ENCODE data around the gene SLC35E1.
A peak's percentile ranks its signal among the peaks of the same experiment; 100 is the strongest.

SLC35E1 gene

GRCh38 chr19:16599655-16600346 is 27.6 kb upstream of the SLC35E1 start:
- Histone ChIP-seq H3K27me3 (ENCODE audit: low read depth, low read length) (no peaks in the 10 kb centered on the region), H3K27ac (ENCODE audit: low read length) (no peak overlapping the region), H3K4me3 (ENCODE audit: low read length) (no peak overlapping the region), H4K20me1 (ENCODE audit: insufficient read depth, low read length) (peaks cover 96% of the 10 kb centered on the region), H2AFZ (ENCODE audit: low read depth, low read length) (no peak overlapping the region), H3K36me3 (replicated peaks; ENCODE audit: low read depth, low read length) (peaks cover 11% of the 10 kb centered on the region), H3K9ac (ENCODE audit: low read length) (no peak overlapping the region), H3K4me1 (ENCODE audit: low read length) (peaks cover 9% of the 10 kb centered on the region), H3K4me2 (ENCODE audit: low read length) (no peak overlapping the region), H3K79me2 (ENCODE audit: low read length) (peaks cover 100% of the 10 kb centered on the region), H3K9me3 (ENCODE audit: insufficient read depth, low read length) (no peaks in the 10 kb centered on the region)
- TF ChIP-seq, protein P1, sequence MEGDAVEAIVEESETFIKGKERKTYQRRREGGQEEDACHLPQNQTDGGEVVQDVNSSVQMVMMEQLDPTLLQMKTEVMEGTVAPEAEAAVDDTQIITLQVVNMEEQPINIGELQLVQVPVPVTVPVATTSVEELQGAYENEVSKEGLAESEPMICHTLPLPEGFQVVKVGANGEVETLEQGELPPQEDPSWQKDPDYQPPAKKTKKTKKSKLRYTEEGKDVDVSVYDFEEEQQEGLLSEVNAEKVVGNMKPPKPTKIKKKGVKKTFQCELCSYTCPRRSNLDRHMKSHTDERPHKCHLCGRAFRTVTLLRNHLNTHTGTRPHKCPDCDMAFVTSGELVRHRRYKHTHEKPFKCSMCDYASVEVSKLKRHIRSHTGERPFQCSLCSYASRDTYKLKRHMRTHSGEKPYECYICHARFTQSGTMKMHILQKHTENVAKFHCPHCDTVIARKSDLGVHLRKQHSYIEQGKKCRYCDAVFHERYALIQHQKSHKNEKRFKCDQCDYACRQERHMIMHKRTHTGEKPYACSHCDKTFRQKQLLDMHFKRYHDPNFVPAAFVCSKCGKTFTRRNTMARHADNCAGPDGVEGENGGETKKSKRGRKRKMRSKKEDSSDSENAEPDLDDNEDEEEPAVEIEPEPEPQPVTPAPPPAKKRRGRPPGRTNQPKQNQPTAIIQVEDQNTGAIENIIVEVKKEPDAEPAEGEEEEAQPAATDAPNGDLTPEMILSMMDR (IDR thresholded peaks at IDR 0.05; ENCODE audit: low read depth, low read length), result no peak
- TF ChIP-seq EZH2phosphoT487 (IDR thresholded peaks at IDR 0.05; ENCODE audit: low read depth), result no peak

DNA sequence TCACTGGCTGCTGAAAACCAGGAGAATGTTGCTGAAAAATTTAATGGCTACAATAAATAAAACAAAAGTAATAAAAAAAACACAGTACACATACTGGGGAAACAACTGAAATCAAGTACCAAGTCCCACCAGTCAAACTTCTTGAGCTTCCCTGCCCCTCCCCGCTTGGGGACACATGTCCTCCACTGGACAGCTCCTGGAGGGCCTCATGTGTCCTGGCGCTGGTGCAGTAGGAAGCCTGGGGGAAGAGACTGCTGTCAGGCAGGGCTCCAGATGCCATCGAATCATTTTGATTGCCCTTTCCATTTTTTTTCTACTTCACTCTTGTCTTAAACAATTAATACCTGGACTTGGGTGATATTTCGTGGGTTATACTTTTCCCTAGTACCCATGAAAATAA is 26.6 kb upstream of the SLC35E1 start:
- Histone ChIP-seq H3K4me3 (ENCODE audit: low read length) (no peak overlapping the region), H3K4me1 (ENCODE audit: low read length) (peaks cover 19% of the 10 kb centered on the region), H3K9me3 (ENCODE audit: insufficient read depth, low read length) (no peaks in the 10 kb centered on the region), H3K4me2 (ENCODE audit: low read length) (no peak overlapping the region), H2AFZ (ENCODE audit: low read depth, low read length) (no peak overlapping the region), H3K27ac (ENCODE audit: low read length) (no peak overlapping the region), H3K27me3 (ENCODE audit: low read depth, low read length) (no peaks in the 10 kb centered on the region), H4K20me1 (ENCODE audit: insufficient read depth, low read length) (peaks cover 96% of the 10 kb centered on the region), H3K9ac (ENCODE audit: low read length) (no peak overlapping the region), H3K36me3 (replicated peaks; ENCODE audit: low read depth, low read length) (peaks cover 11% of the 10 kb centered on the region), H3K79me2 (ENCODE audit: low read length) (peaks cover 100% of the 10 kb centered on the region)
- TF ChIP-seq, protein P1 (IDR thresholded peaks at IDR 0.05; ENCODE audit: low read depth, low read length), result no peak
- no peak for TF ChIP-seq EZH2phosphoT487 (IDR thresholded peaks at IDR 0.05; ENCODE audit: low read depth)

DNA sequence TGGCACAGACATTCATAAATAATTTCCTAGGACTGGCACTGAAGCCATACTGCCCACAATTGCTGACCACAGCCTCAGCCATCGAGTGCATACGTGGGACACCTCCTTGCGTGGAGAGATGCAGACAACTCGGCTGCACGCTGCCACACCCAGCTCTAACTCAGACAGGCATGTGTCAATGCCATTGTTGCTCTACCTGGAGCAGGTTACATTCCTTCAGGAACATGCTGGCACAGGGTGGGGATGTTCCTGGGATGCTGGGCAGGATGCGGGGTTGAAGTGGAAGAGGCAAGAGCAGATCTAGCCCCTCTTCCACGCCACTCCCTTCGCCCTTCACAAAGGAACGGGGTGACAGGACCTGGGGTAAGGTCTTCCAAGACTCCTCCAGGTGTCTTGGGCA is 24.2 kb upstream of the SLC35E1 start:
- TF ChIP-seq EZH2phosphoT487 (IDR thresholded peaks at IDR 0.05; ENCODE audit: low read depth), result no peak
- TF ChIP-seq, protein P1 (IDR thresholded peaks at IDR 0.05; ENCODE audit: low read depth, low read length), result no peak
- Histone ChIP-seq H3K4me3 (ENCODE audit: low read length) (no peak overlapping the region), H3K4me2 (ENCODE audit: low read length) (no peak overlapping the region), H3K27me3 (ENCODE audit: low read depth, low read length) (no peaks in the 10 kb centered on the region), H3K36me3 (replicated peaks; ENCODE audit: low read depth, low read length) (peaks cover 5% of the 10 kb centered on the region), H3K4me1 (ENCODE audit: low read length) (peaks cover 37% of the 10 kb centered on the region), H3K79me2 (ENCODE audit: low read length) (peaks cover 100% of the 10 kb centered on the region), H3K27ac (ENCODE audit: low read length) (no peak overlapping the region), H3K9me3 (ENCODE audit: insufficient read depth, low read length) (no peaks in the 10 kb centered on the region), H3K9ac (ENCODE audit: low read length) (no peak overlapping the region), H4K20me1 (ENCODE audit: insufficient read depth, low read length) (peaks cover 96% of the 10 kb centered on the region), H2AFZ (ENCODE audit: low read depth, low read length) (no peak overlapping the region)

GRCh38 chr19:16595097-16595496 is 22.9 kb upstream of the SLC35E1 start:
- H3K4me2 ChIP-seq (ENCODE audit: low read length), result peak overlapping the region; percentile 72
- peaks cover 4% of the 10 kb centered on the region for H3K36me3 ChIP-seq (replicated peaks; ENCODE audit: low read depth, low read length)
- no peak overlapping the region for H3K9ac ChIP-seq (ENCODE audit: low read length)
- no peak for TF ChIP-seq EZH2phosphoT487 (IDR thresholded peaks at IDR 0.05; ENCODE audit: low read depth)
- TF ChIP-seq, protein P1 (IDR thresholded peaks at IDR 0.05; ENCODE audit: low read depth, low read length), result no peak
- H3K27me3 ChIP-seq (ENCODE audit: low read depth, low read length), result no peaks in the 10 kb centered on the region
- no peak overlapping the region for H3K4me3 ChIP-seq (ENCODE audit: low read length)
- peaks cover 99% of the 10 kb centered on the region for H3K79me2 ChIP-seq (ENCODE audit: low read length)
- peaks cover 46% of the 10 kb centered on the region for H3K4me1 ChIP-seq (ENCODE audit: low read length)
- peak overlapping the region; percentile 39 for H3K27ac ChIP-seq (ENCODE audit: low read length)
- H3K9me3 ChIP-seq (ENCODE audit: insufficient read depth, low read length), result no peaks in the 10 kb centered on the region
- no peak overlapping the region for H2AFZ ChIP-seq (ENCODE audit: low read depth, low read length)
- peaks cover 84% of the 10 kb centered on the region for H4K20me1 ChIP-seq (ENCODE audit: insufficient read depth, low read length)

Measured in OCI-LY3 (cell line).